HEK293T (cell line): Measurements from ENCODE around the gene RHOC.

Experiments used
- CTCF ChIA-PET: fragments of 350-600 bp; formaldehyde crosslinking; extraction: SDS; loops from one replicate; lab custom pipeline; 2021; ENCODE audit warnings: antibody characterized with exemption, inconsistent platforms; lab: Yijun Ruan, JAX
- POLR2A ChIA-PET: fragments of 350-600 bp; formaldehyde crosslinking; extraction: SDS; loops from one replicate; lab custom pipeline; 2020; ENCODE audit warnings: antibody characterized with exemption, inconsistent platforms; lab: Yijun Ruan, JAX
- DNase-seq: peaks from one replicate; pipeline ENCODE4 v3.0.0; 2012; ENCODE audit warnings: mixed read lengths; ENCODE audit errors: extremely low spot score
- ARNT ChIP-seq: fragments of 450-650 bp; IDR thresholded peaks from 2 replicates; pipeline ENCODE4 v1.6.1; 2017; ENCODE audit warnings: mild to moderate bottlenecking
- BHLHE40 ChIP-seq: fragments of 450-650 bp; IDR thresholded peaks from 2 replicates; pipeline ENCODE4 v1.6.1; 2016; ENCODE audit warnings: mild to moderate bottlenecking, moderate library complexity, borderline replicate concordance
- CTBP1 ChIP-seq: fragments of 450-650 bp; IDR thresholded peaks from 2 replicates; pipeline ENCODE4 v1.6.1; 2016; ENCODE audit warnings: borderline replicate concordance
- ELF4 ChIP-seq: fragments of 450-650 bp; IDR thresholded peaks from 2 replicates; pipeline ENCODE4 v1.6.1; 2017; ENCODE audit warnings: antibody characterized with exemption
- FOXA1 ChIP-seq: fragments of 450-650 bp; IDR thresholded peaks from 2 replicates; pipeline ENCODE4 v1.6.1; 2016; ENCODE audit warnings: mild to moderate bottlenecking
- FOXK2 ChIP-seq: fragments of 450-650 bp; IDR thresholded peaks from 2 replicates; pipeline ENCODE4 v1.6.1; 2016; ENCODE audit warnings: mild to moderate bottlenecking
- FOXM1 ChIP-seq: fragments of 450-650 bp; IDR thresholded peaks from 2 replicates; pipeline ENCODE4 v1.6.1; 2017; ENCODE audit warnings: mild to moderate bottlenecking, borderline replicate concordance
- HDGF ChIP-seq: fragments of 450-650 bp; IDR thresholded peaks from 2 replicates; pipeline ENCODE4 v1.6.1; 2017; ENCODE audit warnings: antibody characterized with exemption, borderline replicate concordance
- L3MBTL2 ChIP-seq: fragments of 450-650 bp; conservative IDR thresholded peaks from 2 replicates; pipeline ENCODE4 v1.6.1; 2016; ENCODE audit warnings: mild to moderate bottlenecking
- LEF1 ChIP-seq: fragments of 450-650 bp; IDR thresholded peaks from 2 replicates; pipeline ENCODE4 v1.6.1; 2017; ENCODE audit warnings: mild to moderate bottlenecking, borderline replicate concordance
- NFRKB ChIP-seq: fragments of 450-650 bp; IDR thresholded peaks from 2 replicates; pipeline ENCODE4 v1.6.1; 2016; ENCODE audit warnings: mild to moderate bottlenecking, moderate library complexity
- PKNOX1 ChIP-seq: fragments of 450-650 bp; IDR thresholded peaks from 2 replicates; pipeline ENCODE4 v1.6.1; 2016
- SP1 ChIP-seq: fragments of 450-650 bp; IDR thresholded peaks from 2 replicates; pipeline ENCODE4 v1.6.1; 2017
- SUZ12 ChIP-seq: fragments of 450-650 bp; IDR thresholded peaks from 2 replicates; pipeline ENCODE4 v1.6.1; 2016; ENCODE audit warnings: mild to moderate bottlenecking
- TARDBP ChIP-seq: fragments of 450-650 bp; IDR thresholded peaks from 2 replicates; pipeline ENCODE4 v1.6.1; 2016
- ZNF384 ChIP-seq: fragments of 450-650 bp; IDR thresholded peaks from 2 replicates; pipeline ENCODE4 v1.6.1; 2016

RHOC gene

GRCh38 chr1:112704934-112705627 lies 1.8 kb downstream of the RHOC start:
- peak; percentile 76 for DNase-seq
- CTCF ChIA-PET: interaction anchor here (0.6 to 1.5 kb wide), 3 partner anchors 80 to 368 kb away, joined by 4 to 7 read pairs (median 4); partner anchors contain the start of gene LRIG2
- TF ChIP-seq L3MBTL2 (peak; percentile 84), LEF1 (no peak), FOXA1 (no peak), ELF4 (no peak), ARNT (no peak)
- POLR2A ChIA-PET: interaction anchor here (0.6 to 5.6 kb wide), 10 partner anchors 10 to 315 kb away, joined by 3 to 67 read pairs (median 4); partner anchors contain the start of genes CTTNBP2NL, MOV10, PPM1J and ST7L

- DNase-seq: no peak
- ChIA-PET CTCF (interaction anchor here (0.6 to 1.5 kb wide), 3 partner anchors 80 to 368 kb away, joined by 4 to 7 read pairs (median 4); partner anchors contain the start of gene LRIG2), POLR2A (interaction anchor here (0.6 to 5.6 kb wide), 11 partner anchors 11 to 1181 kb away, joined by 3 to 67 read pairs (median 4); partner anchors contain the start of genes CTTNBP2NL, MOV10, PPM1J and ST7L)
- TF ChIP-seq FOXM1 (no peak), ARNT (no peak), LEF1 (no peak), BHLHE40 (no peak), ZNF384 (no peak), SP1 (no peak), ELF4 (no peak), L3MBTL2 (no peak), PKNOX1 (no peak), CTBP1 (no peak), FOXK2 (no peak), HDGF (no peak), FOXA1 (no peak), NFRKB (no peak), TARDBP (no peak), SUZ12 (no peak)
Measured at GRCh38 chr1:112704391-112704933, 2.5 kb downstream of the RHOC start.

- ChIA-PET POLR2A (interaction anchor here (1.0 to 5.6 kb wide), 4 partner anchors 29 to 293 kb away, joined by 3 to 67 read pairs (median 12); partner anchors contain the start of genes MOV10 and ST7L), CTCF (interaction anchor here (1.5 to 1.7 kb wide), 2 partner anchors 11 to 202 kb away, joined by 7 read pairs; partner anchors contain the start of gene PPM1J)
- no peak for TF ChIP-seq FOXK2
- no peak for TF ChIP-seq HDGF
- TF ChIP-seq TARDBP: no peak
- no peak for DNase-seq
Measured at GRCh38 chr1:112703706-112704105, 3.2 kb downstream of the RHOC start.

GRCh38 chr1:112702420-112703261 lies 4.3 kb downstream of the RHOC start:
- DNase-seq: no peak
- CTCF ChIA-PET: interaction anchor here (0.6 to 1.7 kb wide), 2 partner anchors 12 to 230 kb away, joined by 3 to 7 read pairs; partner anchors contain the start of gene PPM1J
- no peak for TF ChIP-seq L3MBTL2
- TF ChIP-seq NFRKB: no peak
- no peak for TF ChIP-seq FOXK2
- TF ChIP-seq CTBP1: no peak
- TF ChIP-seq TARDBP: no peak
- TF ChIP-seq FOXM1: no peak
- TF ChIP-seq LEF1: no peak
- TF ChIP-seq SUZ12: no peak
- no peak for TF ChIP-seq HDGF
- TF ChIP-seq PKNOX1: no peak
- TF ChIP-seq ARNT: no peak
- TF ChIP-seq SP1: no peak
- no peak for TF ChIP-seq ZNF384
- TF ChIP-seq ELF4: no peak
- TF ChIP-seq FOXA1: no peak
- POLR2A ChIA-PET: interaction anchor here (1.0 to 5.6 kb wide), 4 partner anchors 9 to 292 kb away, joined by 3 to 67 read pairs (median 13); partner anchors contain the start of genes MOV10 and ST7L

GRCh38 chr1:112702067-112702395 lies 4.9 kb downstream of the RHOC start:
- DNase-seq: no peak
- ChIA-PET POLR2A (interaction anchor here (1.2 to 5.6 kb wide), 4 partner anchors 8 to 83 kb away, joined by 3 to 67 read pairs (median 13); partner anchors contain the start of genes MOV10 and ST7L), CTCF (interaction anchor here (0.6 to 1.7 kb wide), 2 partner anchors 13 to 229 kb away, joined by 3 to 7 read pairs; partner anchors contain the start of gene PPM1J)
- TF ChIP-seq FOXA1 (no peak), TARDBP (no peak), CTBP1 (no peak), SP1 (no peak), FOXK2 (no peak), PKNOX1 (no peak), ARNT (no peak), NFRKB (no peak), ZNF384 (no peak)
